HL-60 (cell line): ENCODE results near the gene ALX4.

Experiments used
- DNase-seq, 2 experiments: peaks; one replicate each; pipeline ENCODE4 v3.0.0-alpha.2; 2010 to 2020; ENCODE audit warnings: low read depth in 1 of 2, low spot score in 1 of 2
- H3K27ac ChIP-seq: fragments of 250-450 bp; sonication (Bioruptor Pico); replicated peaks from 2 replicates; pipeline ENCODE4 v1.5.1; 2020; ENCODE audit warnings: mild to moderate bottlenecking, moderate library complexity
- H3K27me3 ChIP-seq: fragments of 250-450 bp; sonication (Bioruptor Pico); 2 replicates; pipeline ENCODE4 v1.5.1; 2021; ENCODE audit warnings: mild to moderate bottlenecking, moderate library complexity; ENCODE audit not compliant: insufficient read depth, poor library complexity, severe bottlenecking
- H3K4me3 ChIP-seq: replicated peaks from 2 replicates; pipeline ENCODE4 v1.5.1; 2011; ENCODE audit warnings: mild to moderate bottlenecking, control low read depth, low read length; ENCODE audit not compliant: insufficient read depth
- GABPA ChIP-seq: IDR thresholded peaks from 2 replicates; pipeline ENCODE4 v1.6.1; 2012; ENCODE audit warnings: low read depth
- POLR2AphosphoS5 ChIP-seq: IDR thresholded peaks from 2 replicates; pipeline ENCODE4 v1.6.1; 2012; ENCODE audit warnings: low read depth
- REST ChIP-seq: IDR thresholded peaks from 2 replicates; pipeline ENCODE4 v1.6.1; 2012; ENCODE audit warnings: low read depth; ENCODE audit not compliant: insufficient replicate concordance
- SPI1 ChIP-seq: IDR thresholded peaks from 2 replicates; pipeline ENCODE4 v1.6.1; 2012; ENCODE audit warnings: low read depth, mild to moderate bottlenecking, borderline replicate concordance
- TF ChIP-seq, protein P1 (sequence below): IDR thresholded peaks from one replicate; pipeline ENCODE4 v1.5.1; 2011; ENCODE audit warnings: low read length, control low read depth, inconsistent platforms; ENCODE audit not compliant: insufficient read depth

The ALX4 gene

GRCh38 chr11:44300844-44301563 lies 8.9 kb downstream of the ALX4 start:
- H3K27me3 ChIP-seq, result peaks cover 43% of the 10 kb centered on the region
- H3K4me3 ChIP-seq, result no peak overlapping the region
- H3K27ac ChIP-seq, result no peak overlapping the region
- TF ChIP-seq REST, result no peak
- TF ChIP-seq, protein P1, sequence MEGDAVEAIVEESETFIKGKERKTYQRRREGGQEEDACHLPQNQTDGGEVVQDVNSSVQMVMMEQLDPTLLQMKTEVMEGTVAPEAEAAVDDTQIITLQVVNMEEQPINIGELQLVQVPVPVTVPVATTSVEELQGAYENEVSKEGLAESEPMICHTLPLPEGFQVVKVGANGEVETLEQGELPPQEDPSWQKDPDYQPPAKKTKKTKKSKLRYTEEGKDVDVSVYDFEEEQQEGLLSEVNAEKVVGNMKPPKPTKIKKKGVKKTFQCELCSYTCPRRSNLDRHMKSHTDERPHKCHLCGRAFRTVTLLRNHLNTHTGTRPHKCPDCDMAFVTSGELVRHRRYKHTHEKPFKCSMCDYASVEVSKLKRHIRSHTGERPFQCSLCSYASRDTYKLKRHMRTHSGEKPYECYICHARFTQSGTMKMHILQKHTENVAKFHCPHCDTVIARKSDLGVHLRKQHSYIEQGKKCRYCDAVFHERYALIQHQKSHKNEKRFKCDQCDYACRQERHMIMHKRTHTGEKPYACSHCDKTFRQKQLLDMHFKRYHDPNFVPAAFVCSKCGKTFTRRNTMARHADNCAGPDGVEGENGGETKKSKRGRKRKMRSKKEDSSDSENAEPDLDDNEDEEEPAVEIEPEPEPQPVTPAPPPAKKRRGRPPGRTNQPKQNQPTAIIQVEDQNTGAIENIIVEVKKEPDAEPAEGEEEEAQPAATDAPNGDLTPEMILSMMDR, result no peak
- no peak for TF ChIP-seq GABPA
- no peak for TF ChIP-seq SPI1
- TF ChIP-seq POLR2AphosphoS5, result no peak
- DNase-seq, result no peak

GRCh38 chr11:44298862-44299261 lies 11.1 kb downstream of the ALX4 start:
- no peak overlapping the region for H3K4me3 ChIP-seq
- TF ChIP-seq GABPA (no peak), SPI1 (no peak), REST (no peak), POLR2AphosphoS5 (no peak)
- H3K27me3 ChIP-seq, result peaks cover 21% of the 10 kb centered on the region
- no peak for DNase-seq
- H3K27ac ChIP-seq, result no peak overlapping the region

DNA sequence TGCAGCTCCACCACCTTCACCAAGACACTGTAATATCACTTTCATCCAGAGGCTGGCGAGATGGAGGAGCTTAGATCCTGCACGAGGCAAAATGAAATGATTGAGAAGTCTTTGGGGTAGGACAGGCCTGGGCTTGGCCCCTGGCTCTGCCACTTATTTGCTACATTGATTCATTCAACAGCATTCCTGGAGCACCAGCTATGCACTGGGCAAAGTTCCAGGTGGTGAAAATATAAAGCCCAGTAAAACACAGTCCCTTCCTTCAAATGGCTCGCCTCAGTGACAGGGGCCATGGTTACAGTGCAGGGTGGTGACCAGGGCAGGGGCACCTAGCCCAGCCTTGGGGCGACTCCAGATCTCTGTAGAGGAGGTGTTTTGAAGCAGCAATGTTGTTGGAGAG lies 19.7 kb downstream of the ALX4 start:
- no peaks in the 10 kb centered on the region for H3K27me3 ChIP-seq
- no peak overlapping the region for H3K4me3 ChIP-seq
- TF ChIP-seq REST (no peak), SPI1 (no peak), POLR2AphosphoS5 (no peak), GABPA (no peak)
- TF ChIP-seq, protein P1, result no peak
- no peak for DNase-seq
- H3K27ac ChIP-seq, result no peak overlapping the region
